A549 (cell line): ENCODE measurements around the gene APOL2. TPM values are rescaled to one million over a fixed set of nuclear protein-coding genes. Genes with fewer than 3 reads are reported as not detected.
"Not testable (repeated sequence)": the region's sequence is repeated elsewhere in the genome, so short reads cannot be mapped to it uniquely, and the experiment has no call there.

Source experiments
- ATAC-seq, 2 experiments: fragments of 200-7000 bp in 1 of 2; fragments of >200 bp in 1 of 2; cut with Nextera tagmentation in 1 of 2; cut with Tn5 transposase in 1 of 2; 3 replicates each; pipeline versions ENCODE4 v1.8.0 to v1.9.1; 2018 to 2020; ENCODE audit warnings: mild to moderate bottlenecking in 1 of 2, moderate library complexity in 1 of 2
- CTCF ChIA-PET: fragments of 300-600 bp; sonication (Branson Sonifier 250); formaldehyde crosslinking; extraction: SDS; loops from one replicate; lab custom pipeline; 2021; ENCODE audit warnings: antibody characterized with exemption, inconsistent platforms; lab: Yijun Ruan, JAX
- POLR2A ChIA-PET: fragments of 350-600 bp; formaldehyde crosslinking; extraction: SDS; loops from one replicate; lab custom pipeline; 2021; ENCODE audit warnings: antibody characterized with exemption, inconsistent platforms; lab: Yijun Ruan, JAX
- DNase-seq, 2 experiments: peaks; one replicate each; pipeline versions ENCODE4 v3.0.0 to v3.0.0-alpha.2; 2011 to 2016; ENCODE audit warnings: low read depth in 1 of 2, low spot score in 1 of 2
- FAIRE-seq: peaks from 2 replicates; lab custom pipeline; 2011; peaks lifted over from hg19 to GRCh38; lab: Jason Lieb, UNC
- H3K27ac ChIP-seq, 2 experiments: fragments of >200 bp; sonication (Bioruptor Twin); formaldehyde crosslinking; 3 replicates each; pipeline ENCODE4 v1.5.1; 2016 to 2017
- H3K4me1 ChIP-seq: fragments of >200 bp; sonication (Bioruptor Twin); formaldehyde crosslinking; 3 replicates; pipeline ENCODE4 v1.6.1; 2016
- H3K4me2 ChIP-seq: fragments of >200 bp; sonication (Bioruptor Twin); formaldehyde crosslinking; 3 replicates; pipeline ENCODE4 v1.6.1; 2016
- H3K4me3 ChIP-seq: fragments of >200 bp; sonication (Bioruptor Twin); formaldehyde crosslinking; 3 replicates; pipeline ENCODE4 v1.5.1; 2016
- H3K9me3 ChIP-seq: fragments of >200 bp; sonication (Bioruptor Twin); formaldehyde crosslinking; 3 replicates; pipeline ENCODE4 v1.6.1; 2016
- BHLHE40 ChIP-seq: IDR thresholded peaks from 2 replicates; pipeline ENCODE4 v1.6.1; 2012; ENCODE audit warnings: low read depth, low read length, inconsistent platforms
- CBX2 ChIP-seq: fragments of 200-600 bp; sonication (generic); IDR thresholded peaks from 2 replicates; pipeline ENCODE4 v1.6.1; 2016; ENCODE audit warnings: low read depth, mild to moderate bottlenecking, borderline replicate concordance
- CHD2 ChIP-seq: fragments of 150-350 bp; IDR thresholded peaks from 2 replicates; pipeline ENCODE4 v1.6.1; 2014; ENCODE audit warnings: low read length; ENCODE audit not compliant: partially characterized antibody
- E2F6 ChIP-seq: IDR thresholded peaks from 2 replicates; pipeline ENCODE4 v1.6.1; 2012; ENCODE audit warnings: low read depth, borderline replicate concordance
- EHMT2 ChIP-seq: fragments of 200-600 bp; sonication (generic); IDR thresholded peaks from 2 replicates; pipeline ENCODE4 v1.6.1; 2016; ENCODE audit warnings: antibody characterized with exemption, low read depth, mild to moderate bottlenecking, moderate library complexity
- EP300 ChIP-seq, 2 experiments: fragments of >200 bp; sonication (Bioruptor Twin); formaldehyde crosslinking; IDR thresholded peaks; 2 replicates in 1 of 2; 3 replicates in 1 of 2; pipeline ENCODE4 v1.6.1; 2016 to 2017
- ESRRA ChIP-seq: fragments of 150-350 bp; IDR thresholded peaks from 2 replicates; pipeline ENCODE4 v1.6.1; 2014; ENCODE audit warnings: mild to moderate bottlenecking, low read length, borderline replicate concordance
- FOSB ChIP-seq: fragments of 250-450 bp; sonication (Bioruptor Pico); IDR thresholded peaks from 2 replicates; pipeline ENCODE4 v1.5.0; 2020; ENCODE audit warnings: mild to moderate bottlenecking, moderate library complexity
- FOSL2 ChIP-seq, 2 experiments: fragments of 450-650 bp in 1 of 2; fragments of >200 bp in 1 of 2; sonication (Bioruptor Twin) in 1 of 2; formaldehyde crosslinking; IDR thresholded peaks; 2 replicates each; pipeline versions ENCODE4 v1.5.0 to v1.6.1; 2016 to 2020; ENCODE audit warnings: mild to moderate bottlenecking in 1 of 2, moderate library complexity in 1 of 2
- GATA3 ChIP-seq: IDR thresholded peaks from 2 replicates; pipeline ENCODE4 v1.6.1; 2012; ENCODE audit warnings: borderline replicate concordance
- HOXA7 ChIP-seq: fragments of 250-450 bp; sonication (Bioruptor Pico); IDR thresholded peaks from 2 replicates; pipeline ENCODE4 v1.5.0; 2020; ENCODE audit warnings: mild to moderate bottlenecking, moderate library complexity
- HOXB13 ChIP-seq: fragments of 250-450 bp; sonication (Bioruptor Pico); IDR thresholded peaks from 2 replicates; pipeline ENCODE4 v1.5.0; 2020; ENCODE audit warnings: low read depth, mild to moderate bottlenecking, moderate library complexity
- HOXB5 ChIP-seq: fragments of 250-450 bp; sonication (Bioruptor Pico); IDR thresholded peaks from 2 replicates; pipeline ENCODE4 v1.5.0; 2020; ENCODE audit warnings: mild to moderate bottlenecking, moderate library complexity
- JUNB ChIP-seq: fragments of >200 bp; sonication (Bioruptor Twin); formaldehyde crosslinking; IDR thresholded peaks from 2 replicates; pipeline ENCODE4 v1.6.1; 2016
- KDM5A ChIP-seq: fragments of 200-600 bp; sonication (generic); IDR thresholded peaks from 2 replicates; pipeline ENCODE4 v1.6.1; 2016; ENCODE audit warnings: antibody characterized with exemption, mild to moderate bottlenecking
- RARB ChIP-seq: fragments of 250-450 bp; sonication (Bioruptor Pico); IDR thresholded peaks from 2 replicates; pipeline ENCODE4 v1.8.0; 2021; ENCODE audit warnings: mild to moderate bottlenecking, moderate library complexity
- RCOR1 ChIP-seq: fragments of 150-350 bp; IDR thresholded peaks from 2 replicates; pipeline ENCODE4 v1.6.1; 2014; ENCODE audit warnings: antibody characterized with exemption, low read length, low read depth
- RNF2 ChIP-seq: fragments of 200-600 bp; sonication (generic); IDR thresholded peaks from 2 replicates; pipeline ENCODE4 v1.6.1; 2016; ENCODE audit warnings: low read depth, mild to moderate bottlenecking, antibody characterized with exemption, moderate library complexity, borderline replicate concordance
- SMC3 ChIP-seq: fragments of >200 bp; sonication (Bioruptor Twin); formaldehyde crosslinking; IDR thresholded peaks from 3 replicates; pipeline ENCODE4 v1.6.1; 2018; ENCODE audit warnings: inconsistent platforms
- ZSCAN20 ChIP-seq: fragments of 250-450 bp; sonication (Bioruptor Pico); IDR thresholded peaks from 2 replicates; pipeline ENCODE4 v1.8.0; 2022; ENCODE audit warnings: mild to moderate bottlenecking, moderate library complexity
- WGBS: methylation state at CpG from one replicate; pipeline ENCODE4 v1.1.6; 2017; ENCODE audit errors: missing lambda C conversion rate; 5-methylcytosine and 5-hydroxymethylcytosine counted together
- polyA plus RNA-seq, 4 experiments: library from polyadenylated mRNA; depleted of rRNA in 3 of 4; stranded (reverse); fragments of >200 nt; fragmentation: RNase III in 1 of 4; extraction: RNeasy Plus Mini Kit Qiagen cat#74134 plus additional on column Dnase treatment in 1 of 4; gene quantifications; 2 replicates in 3 of 4; 3 replicates in 1 of 4; pipeline ENCODE4 v1.2.3, GENCODE V29; 2011 to 2017

The APOL2 gene
- polyA plus RNA-seq, 2 of the 4 experiments (the other 2 are of a cell fraction) = 8.7 to 23.8 TPM

DNA sequence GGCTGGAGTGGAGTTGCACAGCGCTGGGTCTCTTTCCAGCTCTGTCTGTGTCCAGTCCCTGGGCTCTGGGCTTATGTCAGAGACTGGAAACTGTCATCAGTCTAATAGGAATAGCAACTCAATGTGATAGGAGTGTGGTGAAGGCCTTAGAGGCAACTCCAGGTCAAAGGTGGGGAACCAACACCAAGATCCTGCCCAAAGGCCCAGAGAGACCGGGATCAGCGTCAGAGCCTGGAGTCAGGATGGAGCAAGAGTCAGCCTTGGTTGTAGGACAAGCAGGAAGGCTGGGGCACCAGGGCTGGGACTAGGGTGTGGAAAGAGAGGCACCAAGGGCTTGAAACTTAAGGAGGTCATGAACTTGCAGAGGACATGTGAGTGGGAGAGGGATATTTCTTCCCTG lies 23.0 kb upstream of the APOL2 start:
- CTCF ChIA-PET = interaction anchor here (1.9 kb wide), 1 partner anchor 23 kb away, joined by 5 read pairs; the partner anchor contains the start of gene APOL2
- H3K4me2 ChIP-seq, H3K9me3 ChIP-seq, H3K4me3 ChIP-seq, H3K4me1 ChIP-seq, POLR2A ChIA-PET, FAIRE-seq, ATAC-seq, DNase-seq, H3K27ac ChIP-seq: not testable (repeated sequence)
- WGBS = 82% methylated on average over 3 of the region's 3 CpGs

- H3K4me3 ChIP-seq, H3K27ac ChIP-seq, H3K4me1 ChIP-seq, H3K4me2 ChIP-seq, FAIRE-seq, H3K9me3 ChIP-seq, POLR2A ChIA-PET, ATAC-seq, DNase-seq: not testable (repeated sequence)
- CTCF ChIA-PET = interaction anchor here (0.7 to 1.9 kb wide), 4 partner anchors 22 to 67 kb away, joined by 3 to 5 read pairs (median 3); partner anchors contain the start of gene APOL2
- 49% methylated on average over 2 of the region's 6 CpGs for WGBS
Measured at GRCh38 chr22:36261675-36262074, 22.3 kb upstream of the APOL2 start.

DNA sequence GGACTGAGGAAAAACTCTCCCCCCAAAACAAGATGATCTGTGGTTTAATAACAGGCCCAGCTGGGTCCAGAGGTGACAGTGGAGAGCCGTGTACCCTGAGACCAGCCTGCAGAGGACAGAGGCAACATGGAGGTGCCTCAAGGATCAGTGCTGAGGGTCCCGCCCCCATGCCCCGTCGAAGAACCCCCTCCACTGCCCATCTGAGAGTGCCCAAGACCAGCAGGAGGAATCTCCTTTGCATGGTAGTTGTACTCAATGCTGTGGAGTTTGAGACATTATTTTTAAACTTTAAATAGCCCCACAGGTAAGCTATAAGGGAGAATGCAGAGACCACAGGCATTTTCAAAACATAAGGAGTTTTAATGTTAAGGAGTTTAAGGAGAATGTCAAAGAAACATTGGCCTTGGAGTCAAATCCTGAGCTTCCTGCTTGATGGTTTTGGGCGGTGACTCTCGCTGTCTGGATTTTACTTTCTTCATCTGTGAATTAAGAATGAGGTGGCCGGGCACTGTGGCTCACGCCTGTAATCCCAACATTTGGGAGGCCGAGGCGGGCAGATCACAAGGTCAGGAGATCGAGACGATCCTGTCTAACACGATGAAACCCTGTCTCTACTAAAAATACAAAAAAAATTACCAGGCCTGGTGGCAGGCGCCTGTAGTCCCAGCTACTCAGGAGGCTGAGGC lies 20.4 kb upstream of the APOL2 start:
- ChIA-PET CTCF (interaction anchor here (1.1 to 1.3 kb wide), 2 partner anchors 18 to 27 kb away, joined by 3 read pairs; no protein-coding TSS in a partner anchor), POLR2A (no interaction called here)
- Histone ChIP-seq H3K27ac (no peak overlapping the region), H3K9me3 (no peaks in the 10 kb centered on the region), H3K4me1 (peaks cover 5% of the 10 kb centered on the region; the same call in 2 of the 3 replicates), H3K4me2 (no peak overlapping the region), H3K4me3 (no peak overlapping the region)
- TF ChIP-seq RARB = no peak
- TF ChIP-seq CHD2 = no peak
- TF ChIP-seq HOXA7 (CRISPR knock-in tag) = no peak
- TF ChIP-seq BHLHE40 = no peak
- no peak for TF ChIP-seq ZSCAN20 (CRISPR knock-in tag)
- TF ChIP-seq RNF2 = no peak
- TF ChIP-seq EP300 (IDR thresholded peaks at IDR 0.05) = no peak
- no peak for TF ChIP-seq RCOR1
- TF ChIP-seq FOSB (CRISPR knock-in tag) = no peak
- no peak for TF ChIP-seq EHMT2
- 83% methylated on average over 14 of the region's 14 CpGs for WGBS
- ATAC-seq (no peak), FAIRE-seq (no peak), DNase-seq (no peak)

DNA sequence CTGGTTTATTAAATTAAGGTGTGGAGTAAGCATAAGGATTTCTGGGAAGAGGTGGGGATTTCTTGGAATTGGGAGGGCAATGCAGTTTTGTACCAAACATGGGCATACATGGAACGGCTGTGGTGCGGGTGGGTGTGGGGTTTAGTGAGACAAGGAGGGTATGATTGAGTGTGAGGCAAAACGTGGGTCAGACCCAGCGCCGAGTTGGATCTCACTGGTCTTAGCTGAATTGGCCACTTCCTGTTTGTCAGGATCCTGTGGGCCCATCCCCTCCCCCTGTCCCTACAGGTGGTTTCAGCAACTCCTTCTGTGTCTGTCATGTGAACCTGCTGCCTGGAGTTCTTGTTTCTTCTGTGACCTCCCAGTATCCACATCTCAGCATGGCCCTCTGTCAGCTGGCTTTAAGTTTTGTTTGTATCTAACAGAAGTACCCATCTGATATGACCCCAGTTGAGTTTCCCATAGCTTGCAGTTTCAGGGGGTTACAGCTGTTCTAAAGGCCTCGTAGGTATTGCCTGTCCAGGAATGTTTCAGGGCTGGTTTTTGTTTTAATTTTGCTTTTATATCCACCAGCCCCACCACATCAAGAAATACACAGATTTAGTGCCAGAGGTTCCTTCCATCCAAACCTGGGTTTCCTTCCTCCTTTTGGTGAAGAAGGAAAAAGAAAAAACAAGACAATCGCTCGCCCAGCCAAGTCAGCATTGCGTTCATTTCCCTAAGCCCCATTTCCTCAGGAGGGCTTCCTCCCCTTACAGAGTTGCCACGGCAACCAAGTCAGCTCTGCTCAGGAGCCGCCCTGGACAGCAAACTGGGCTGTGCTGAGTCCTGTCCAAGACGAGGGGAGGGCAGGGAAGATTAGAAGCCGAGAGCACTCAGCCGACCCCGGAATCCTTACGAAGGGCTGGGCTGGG lies 19.6 kb upstream of the APOL2 start:
- no peak for FAIRE-seq
- CTCF ChIA-PET = interaction anchor here (1.2 to 1.3 kb wide), 2 partner anchors 19 to 43 kb away, joined by 3 read pairs; no protein-coding TSS in a partner anchor
- Histone ChIP-seq H3K4me2 (no peak overlapping the region), H3K27ac (no peak overlapping the region), H3K9me3 (no peaks in the 10 kb centered on the region), H3K4me1 (peaks cover 13% of the 10 kb centered on the region), H3K4me3 (no peak overlapping the region)
- POLR2A ChIA-PET = no interaction called here
- ATAC-seq = no peak
- 77% methylated on average over 15 of the region's 16 CpGs for WGBS
- no peak for DNase-seq
- TF ChIP-seq HOXB5 = no peak
- no peak for TF ChIP-seq RCOR1
- no peak for TF ChIP-seq CBX2
- TF ChIP-seq KDM5A = no peak
- no peak for TF ChIP-seq GATA3
- TF ChIP-seq HOXA7 (CRISPR knock-in tag) = no peak
- no peak for TF ChIP-seq E2F6
- no peak for TF ChIP-seq HOXB13 (CRISPR knock-in tag)
- TF ChIP-seq EHMT2 = no peak
- no peak for TF ChIP-seq JUNB
- TF ChIP-seq SMC3 = no peak
- TF ChIP-seq FOSL2 (IDR thresholded peaks at IDR 0.05) = no peak
- TF ChIP-seq FOSL2 (CRISPR knock-in tag; IDR thresholded peaks at IDR 0.05) = no peak
- no peak for TF ChIP-seq ESRRA
- no peak for TF ChIP-seq RARB
